Endometrial microvascular endothelial cells (primary cell): Measurements from ENCODE around the gene ONECUT1. TPM values are rescaled to one million over a fixed set of nuclear protein-coding genes. Genes with fewer than 3 reads are reported as not detected.

Experiments
- in situ Hi-C: cut with HindIII; loops from 2 replicates; pipeline ENCODE4 v1.10.0; 2017; ENCODE audit warnings: low sequenced_read_pairs, low pct_unique_long_range_greater_than_20kb; ENCODE audit errors: inconsistent ontology term
- total RNA-seq: library from RNA; depleted of rRNA; stranded (reverse); fragments of >200 nt; gene quantifications from one replicate; pipeline ENCODE4 v1.2.3, GENCODE V29; 2015; ENCODE audit errors: inconsistent ontology term

Gene ONECUT1
- total RNA-seq, 1 donor from 2014 or later = not detected

- in situ Hi-C loops = no loop called here
These were observed 79.3 kb downstream of the ONECUT1 start for GRCh38 chr15:52710708-52711389.

- in situ Hi-C loops = no loop called here
These were observed 80.0 kb downstream of the ONECUT1 start for GRCh38 chr15:52710050-52710707.

GRCh38 chr15:52709187-52709981 lies 80.8 kb downstream of the ONECUT1 start:
- in situ Hi-C loops = no loop called here

Other genes with a start within 250 kb of the ONECUT1 start
- gene ARPP19, start 221.3 kb downstream of the ONECUT1 start, total RNA-seq = 123 TPM
- gene ATOSA, start 110.9 kb downstream of the ONECUT1 start, total RNA-seq = 11.2 TPM